Measurements from ENCODE around the gene TSACC.

Gene TSACC

GRCh38 chr1:156376146-156376545, 37.8 kb downstream of the TSACC start:
- DNase-seq (ENCODE audit: low read depth) = peak; percentile 53

- DNase-seq (ENCODE audit: low read depth) = no peak
Measured at GRCh38 chr1:156376958-156377919, 38.9 kb downstream of the TSACC start.

GRCh38 chr1:156378557-156378956, 40.2 kb downstream of the TSACC start:
- no peak for DNase-seq (ENCODE audit: low read depth)

GRCh38 chr1:156379420-156380165, 41.3 kb downstream of the TSACC start:
- DNase-seq (ENCODE audit: low read depth) = peak; percentile 18

- no peak for DNase-seq (ENCODE audit: low read depth)
Measured at GRCh38 chr1:156382561-156382960, 44.2 kb downstream of the TSACC start.

GRCh38 chr1:156383023-156383422, 44.7 kb downstream of the TSACC start:
- DNase-seq (ENCODE audit: low read depth) = no peak

- no peak for DNase-seq (ENCODE audit: low read depth)
Measured at GRCh38 chr1:156384007-156384406, 45.7 kb downstream of the TSACC start.

GRCh38 chr1:156384658-156385057, 46.3 kb downstream of the TSACC start:
- DNase-seq (ENCODE audit: low read depth) = no peak

GRCh38 chr1:156385534-156386031, 47.3 kb downstream of the TSACC start:
- DNase-seq (ENCODE audit: low read depth) = peak; percentile 20

GRCh38 chr1:156386134-156386901, 48.0 kb downstream of the TSACC start:
- no peak for DNase-seq (ENCODE audit: low read depth)

- no peak for DNase-seq (ENCODE audit: low read depth)
Measured at GRCh38 chr1:156386949-156387869, 48.9 kb downstream of the TSACC start.

- no peak for DNase-seq (ENCODE audit: low read depth)
Measured at GRCh38 chr1:156387870-156388173, 49.5 kb downstream of the TSACC start.

- no peak for DNase-seq (ENCODE audit: low read depth)
Measured at GRCh38 chr1:156388174-156389137, 50.1 kb downstream of the TSACC start.

- no peak for DNase-seq (ENCODE audit: low read depth)
Measured at GRCh38 chr1:156389311-156389710, 51.0 kb downstream of the TSACC start.

- DNase-seq (ENCODE audit: low read depth) = no peak
Measured at GRCh38 chr1:156390469-156391365, 52.4 kb downstream of the TSACC start.

- DNase-seq (ENCODE audit: low read depth) = no peak
Measured at GRCh38 chr1:156391366-156391677, 53.0 kb downstream of the TSACC start.

- no peak for DNase-seq (ENCODE audit: low read depth)
Measured at GRCh38 chr1:156391701-156392100, 53.4 kb downstream of the TSACC start.

GRCh38 chr1:156392452-156392853, 54.1 kb downstream of the TSACC start:
- no peak for DNase-seq (ENCODE audit: low read depth)

- no peak for DNase-seq (ENCODE audit: low read depth)
Measured at GRCh38 chr1:156393095-156393494, 54.8 kb downstream of the TSACC start.

Data from HS-5 (cell line).